GDM1 (cell line): ENCODE measurements around the gene SUN3.
A peak's percentile ranks its signal among the peaks of the same experiment; 100 is the strongest.

Source experiments
- DNase-seq: peaks from one replicate; lab custom pipeline; 2025; lab: John Stamatoyannopoulos, UW

The SUN3 gene

DNA sequence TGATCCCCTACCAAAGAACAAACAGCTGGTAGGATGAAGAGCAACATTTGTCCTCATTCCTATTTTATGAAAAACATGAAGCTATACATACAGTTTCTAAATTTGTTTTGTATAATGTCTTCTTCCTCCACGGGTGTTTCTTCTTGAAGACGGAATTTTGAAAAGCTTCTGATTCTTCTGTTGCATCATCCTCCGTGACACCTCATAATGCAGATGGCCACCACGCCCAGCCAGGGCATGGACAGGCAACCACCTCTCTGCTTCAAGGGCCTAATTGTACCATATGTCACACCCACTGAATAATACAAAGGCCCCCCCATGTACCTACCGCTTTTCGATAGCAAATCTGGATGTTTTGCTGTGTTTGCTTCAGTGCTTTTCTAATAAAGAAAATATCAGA is at the start of gene SUN3:
Gene SUN3 (minus strand): TSS at position 170 of the 400 bp plus-strand sequence. CDS start 169 bp downstream, at position 1.
- DNase-seq = no peak

DNA sequence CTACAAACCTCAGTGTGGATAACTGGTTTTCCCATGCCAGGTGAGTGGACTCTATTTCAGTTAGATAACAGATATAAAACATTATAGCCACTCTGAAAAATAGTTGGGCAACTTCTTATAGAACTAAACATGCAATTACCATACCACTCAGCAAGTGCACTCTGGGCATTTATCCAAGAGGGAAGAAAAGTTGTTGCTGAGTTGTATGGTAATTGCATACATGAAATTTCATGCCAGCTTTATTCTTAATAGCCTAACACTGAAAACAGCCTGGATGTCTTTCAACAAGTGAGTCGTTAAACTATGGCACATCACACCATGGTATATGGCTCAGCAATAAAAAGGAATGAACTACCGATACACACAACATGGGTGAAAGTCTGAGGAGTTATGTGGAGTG is 49.6 kb upstream of the SUN3 start:
- DNase-seq = no peak

DNA sequence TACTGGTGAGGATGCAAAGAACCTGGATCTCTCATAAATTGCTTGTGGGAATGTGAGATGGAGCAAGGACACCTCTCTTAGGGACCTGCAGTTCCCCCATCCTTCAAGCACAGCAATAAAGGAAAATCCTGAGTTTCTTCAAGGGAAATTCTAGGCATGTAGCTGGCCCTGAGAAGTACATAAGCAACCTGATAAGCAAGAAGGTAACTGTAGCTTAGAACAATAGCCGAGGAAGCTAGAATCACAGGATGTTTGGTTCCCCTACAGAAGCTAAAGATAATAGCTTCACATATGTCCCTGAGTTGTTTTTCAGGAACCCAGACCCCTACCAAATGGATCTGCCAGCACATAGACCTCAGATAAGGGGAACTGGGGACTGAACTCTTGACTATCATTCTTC is 48.5 kb upstream of the SUN3 start:
- no peak for DNase-seq

GRCh38 chr7:48074204-48074654 is 45.3 kb upstream of the SUN3 start:
- DNase-seq = no peak

GRCh38 chr7:48067475-48067874 is 38.6 kb upstream of the SUN3 start:
- DNase-seq = no peak

DNA sequence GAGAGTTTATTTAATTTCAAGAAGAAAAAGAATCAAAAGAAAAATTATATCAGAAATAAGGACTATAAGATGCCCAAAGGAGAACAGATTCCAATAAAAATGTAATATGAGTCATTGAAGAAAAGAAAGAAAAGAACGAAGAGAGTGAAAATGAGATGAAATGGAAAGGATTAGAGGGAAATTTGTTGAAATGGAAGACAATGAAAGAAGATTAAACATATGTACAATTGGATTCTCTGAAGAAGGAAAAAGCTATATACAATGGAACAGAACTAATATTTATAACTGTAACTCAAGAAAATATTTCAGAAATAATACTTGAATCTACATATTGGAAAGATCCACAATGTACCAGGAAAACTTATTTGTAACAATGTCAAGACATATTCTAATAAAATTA is 35.1 kb upstream of the SUN3 start:
- no peak for DNase-seq

- no peak for DNase-seq
Measured at GRCh38 chr7:48059706-48060105, 30.8 kb upstream of the SUN3 start.

DNA sequence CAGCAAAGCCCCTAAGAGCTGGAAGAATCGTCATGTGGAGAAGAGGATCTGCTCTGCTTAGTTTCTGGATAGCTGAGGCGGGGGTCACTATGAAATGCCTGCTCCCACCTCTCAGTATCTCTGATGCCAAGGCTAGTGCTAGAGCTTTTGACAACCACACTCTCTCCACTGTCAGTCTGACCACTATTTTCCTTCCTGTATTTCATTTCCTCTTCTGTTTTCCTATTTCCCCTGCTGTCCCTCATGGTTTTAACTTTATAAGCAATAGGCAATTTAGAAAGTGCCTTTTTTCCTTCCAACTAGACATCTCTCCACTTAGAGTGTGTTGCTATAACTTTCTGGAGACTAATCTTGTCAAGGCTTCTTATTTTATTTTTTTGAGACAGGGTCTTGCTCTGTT is 30.1 kb upstream of the SUN3 start:
- no peak for DNase-seq

DNA sequence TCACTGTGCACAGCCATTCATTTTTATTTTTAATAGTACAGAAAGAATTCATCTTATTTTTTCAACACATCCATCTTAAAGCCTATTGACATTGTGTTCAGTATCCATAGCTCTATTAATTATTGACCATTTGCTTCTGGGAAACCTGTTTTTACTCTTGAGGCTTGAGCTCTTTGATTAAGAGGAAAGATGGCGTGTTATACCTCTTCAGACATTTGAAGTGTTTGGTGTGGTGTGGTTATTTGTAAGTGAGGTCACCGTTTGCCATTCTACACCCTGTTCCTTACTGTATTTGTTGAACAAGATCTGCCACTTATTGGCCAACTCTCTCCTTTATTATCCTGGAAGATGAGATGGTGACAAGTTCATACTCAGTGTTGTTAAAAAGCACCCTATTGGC is 24.8 kb upstream of the SUN3 start:
- DNase-seq = no peak

DNA sequence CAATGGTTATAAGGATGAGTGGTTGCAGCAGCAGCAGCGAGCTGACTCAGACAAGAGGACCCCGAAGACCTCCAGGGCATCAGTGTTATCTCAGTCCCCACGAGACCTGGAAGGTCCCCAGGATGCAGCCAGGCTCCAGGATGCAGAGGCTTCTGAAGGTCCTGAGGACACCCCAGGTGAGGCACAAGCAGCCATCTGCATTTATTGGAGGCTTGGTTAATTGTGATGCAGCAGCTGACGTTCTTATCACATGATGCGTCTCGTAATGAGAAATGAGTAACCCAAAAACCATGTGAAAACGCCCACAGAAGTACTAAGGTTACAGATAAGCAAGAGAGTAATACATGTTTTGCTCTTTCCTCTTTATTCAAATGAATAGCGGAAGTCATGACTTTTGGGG is 23.8 kb upstream of the SUN3 start:
- no peak for DNase-seq

DNA sequence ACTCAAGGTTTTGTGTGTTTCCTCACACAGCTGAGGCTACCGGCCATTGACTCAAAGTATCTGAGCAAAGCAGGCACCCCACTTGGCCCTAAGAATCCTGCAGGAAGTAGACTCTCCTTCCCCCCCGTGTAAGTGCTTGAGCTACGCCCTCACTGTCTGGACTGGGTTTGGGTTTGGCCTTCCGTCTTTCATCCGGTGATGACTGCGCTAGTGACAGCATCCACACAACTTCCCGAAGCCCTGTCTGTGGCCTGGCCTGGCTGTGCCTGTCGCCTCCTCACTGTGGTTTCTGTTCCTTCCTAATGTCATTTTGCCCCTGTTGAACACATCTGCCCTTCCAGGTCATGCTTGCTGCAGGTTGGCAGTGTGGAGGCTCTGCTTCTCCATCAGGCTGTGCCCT is 20.9 kb upstream of the SUN3 start:
- no peak for DNase-seq

GRCh38 chr7:48048113-48048512 is 19.2 kb upstream of the SUN3 start:
- DNase-seq = no peak

DNA sequence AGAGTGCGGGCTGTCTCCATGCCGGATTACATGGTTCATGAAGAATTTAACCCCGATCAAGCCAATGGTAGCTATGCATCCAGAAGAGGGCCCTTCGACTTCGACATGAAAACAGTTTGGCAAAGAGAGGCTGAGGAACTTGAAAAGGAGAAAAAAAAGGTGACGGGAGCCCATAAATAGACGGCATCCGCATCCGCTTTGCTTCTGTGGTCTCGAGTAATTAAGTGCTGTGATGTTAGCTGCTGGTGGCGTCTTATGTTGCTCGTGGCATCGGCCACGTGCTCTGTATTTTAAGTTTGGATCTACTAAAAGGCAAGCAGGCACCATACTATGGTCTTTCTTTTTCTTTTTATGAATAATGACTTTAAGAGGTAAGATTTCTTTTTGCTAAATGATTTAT is 17.6 kb upstream of the SUN3 start:
- DNase-seq = no peak

DNA sequence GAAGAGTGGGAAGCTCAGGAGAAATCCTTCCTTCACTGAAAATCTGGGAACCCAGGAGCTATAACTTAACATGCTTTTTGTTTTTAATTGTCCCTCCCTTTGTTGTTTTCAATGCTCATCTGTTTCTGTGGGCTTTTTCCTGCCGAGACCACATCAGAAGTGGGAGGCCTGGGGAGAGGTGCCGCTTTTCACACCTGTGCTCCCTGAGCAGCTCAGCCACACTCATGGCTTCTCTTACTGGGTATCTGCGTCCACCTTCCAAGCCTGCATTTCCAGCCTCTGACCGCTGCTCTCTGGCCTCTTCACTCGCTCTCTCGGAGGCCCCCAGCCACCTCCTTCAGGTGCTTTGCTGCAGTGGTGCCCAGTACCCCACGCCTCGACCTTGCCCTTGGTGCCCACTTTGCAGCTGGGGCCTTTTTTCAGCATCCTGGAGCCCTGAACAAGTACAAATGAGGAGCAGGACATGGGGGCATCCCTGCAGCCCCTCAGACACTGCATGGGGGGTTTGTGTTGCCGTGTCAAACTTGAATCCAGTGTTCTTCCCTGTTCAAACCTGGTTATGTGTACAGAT is 16.4 kb upstream of the SUN3 start:
- DNase-seq = no peak

GRCh38 chr7:48042636-48043035 is 13.7 kb upstream of the SUN3 start:
- DNase-seq = no peak

DNA sequence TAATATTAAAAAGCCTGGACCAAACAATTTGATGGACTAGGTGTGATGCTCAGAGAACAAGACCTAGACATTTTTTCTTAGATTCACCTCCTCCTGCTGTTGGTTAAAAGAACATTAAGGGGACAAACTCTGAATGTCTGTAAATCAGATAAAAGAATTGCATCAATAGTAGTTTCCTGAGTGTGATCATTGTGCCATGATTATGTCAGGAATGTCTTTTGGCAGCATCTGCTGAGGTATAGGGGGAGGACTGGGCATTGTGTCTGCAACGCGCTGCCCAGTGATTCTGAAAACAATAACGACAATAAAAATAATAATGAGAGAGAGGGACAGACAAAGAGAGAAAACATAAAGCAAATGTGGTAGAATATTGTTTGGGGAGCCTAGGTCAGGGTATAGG is 13.3 kb upstream of the SUN3 start:
- no peak for DNase-seq

GRCh38 chr7:48041653-48041970 is 12.7 kb upstream of the SUN3 start:
- no peak for DNase-seq

DNA sequence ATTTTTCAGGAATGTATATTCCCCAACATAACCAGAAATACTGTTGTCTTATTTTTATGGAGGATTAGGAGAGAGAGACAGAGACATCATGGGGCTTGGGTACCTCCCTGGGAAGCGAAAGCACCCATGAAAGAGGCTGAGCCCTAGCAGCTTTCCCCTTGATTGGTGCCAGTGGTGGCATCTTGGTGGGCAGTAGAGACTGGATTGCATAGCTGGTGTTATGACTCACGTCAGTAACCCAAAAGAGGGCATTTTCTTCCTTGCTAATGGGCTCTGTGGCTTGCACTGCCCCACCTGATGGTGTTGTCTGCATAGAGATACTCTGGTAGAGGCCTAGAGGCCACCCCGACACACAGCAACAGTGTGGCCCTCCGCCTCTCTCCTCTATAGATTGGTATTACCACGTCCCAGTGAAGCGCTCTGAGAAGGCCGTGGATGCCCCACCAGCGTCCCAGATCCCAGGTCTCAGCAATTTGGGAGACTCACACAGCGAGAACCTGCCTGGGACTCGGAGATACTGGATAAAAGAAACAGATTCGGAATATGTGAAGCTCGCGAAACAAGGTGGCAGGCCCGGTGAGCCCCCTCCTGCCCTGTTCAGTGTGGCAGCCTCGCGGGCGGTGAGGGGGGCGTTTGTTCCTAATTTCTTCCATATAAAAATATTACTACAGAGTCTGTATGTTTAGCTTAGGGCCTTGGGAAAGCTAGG is 12.2 kb upstream of the SUN3 start:
- no peak for DNase-seq

GRCh38 chr7:48038815-48039506 is 10.1 kb upstream of the SUN3 start:
- DNase-seq = no peak

DNA sequence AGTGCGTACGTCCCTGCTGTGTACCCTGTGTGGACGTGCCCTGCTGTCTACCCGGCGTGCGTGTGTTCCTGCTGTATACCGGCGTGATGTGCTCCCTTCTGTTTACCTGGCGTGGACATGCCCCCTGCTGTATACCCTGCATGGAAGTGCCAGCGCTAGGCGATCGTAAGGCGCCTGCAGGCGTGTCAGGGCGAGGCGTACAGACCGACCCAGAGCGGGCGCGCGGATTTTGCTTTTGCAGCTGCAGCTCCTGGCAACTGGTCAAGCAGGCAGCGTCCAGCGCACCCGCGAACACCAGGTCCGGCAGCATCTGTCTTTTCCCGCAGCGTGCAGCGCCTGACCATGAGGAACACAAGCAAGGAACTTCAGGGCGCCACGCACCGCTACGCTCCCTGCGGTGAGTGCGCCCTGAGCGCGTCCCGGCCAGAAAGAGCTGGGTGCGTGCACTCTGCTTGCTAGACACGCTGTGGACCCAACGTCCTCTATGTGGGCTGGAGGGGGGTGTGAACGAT is 7.1 kb upstream of the SUN3 start:
- DNase-seq = no peak

- DNase-seq = peak; percentile 42
Measured at GRCh38 chr7:48035301-48035966, 6.5 kb upstream of the SUN3 start, which contains the start of gene C7orf57. Gene C7orf57, plus strand, starts transcription at chr7:48035543. Its CDS starts 766 bp downstream, at chr7:48036309.

DNA sequence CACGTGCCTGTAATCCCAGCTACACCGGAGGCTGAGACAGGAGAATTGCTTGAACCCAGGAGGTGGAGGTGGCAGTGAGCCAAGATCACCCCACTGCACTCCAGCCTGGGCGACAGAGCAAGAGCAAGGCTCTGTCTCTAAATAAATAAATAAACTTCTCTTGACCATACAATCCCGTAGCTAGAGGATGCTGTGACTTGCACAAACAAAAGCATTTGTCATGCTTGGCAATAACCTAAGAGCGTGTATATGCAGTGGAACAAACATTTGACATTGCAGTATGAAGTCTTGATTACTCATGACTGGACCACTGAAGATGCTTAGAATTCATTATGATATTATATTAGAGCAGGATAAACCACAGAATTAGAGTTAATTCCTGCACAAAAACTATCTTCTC is 5.0 kb upstream of the SUN3 start:
- no peak for DNase-seq

GRCh38 chr7:48031111-48031510 is 2.2 kb upstream of the SUN3 start:
- DNase-seq = no peak
